ENCODE results near the gene TCERG1L.

TCERG1L gene

DNA sequence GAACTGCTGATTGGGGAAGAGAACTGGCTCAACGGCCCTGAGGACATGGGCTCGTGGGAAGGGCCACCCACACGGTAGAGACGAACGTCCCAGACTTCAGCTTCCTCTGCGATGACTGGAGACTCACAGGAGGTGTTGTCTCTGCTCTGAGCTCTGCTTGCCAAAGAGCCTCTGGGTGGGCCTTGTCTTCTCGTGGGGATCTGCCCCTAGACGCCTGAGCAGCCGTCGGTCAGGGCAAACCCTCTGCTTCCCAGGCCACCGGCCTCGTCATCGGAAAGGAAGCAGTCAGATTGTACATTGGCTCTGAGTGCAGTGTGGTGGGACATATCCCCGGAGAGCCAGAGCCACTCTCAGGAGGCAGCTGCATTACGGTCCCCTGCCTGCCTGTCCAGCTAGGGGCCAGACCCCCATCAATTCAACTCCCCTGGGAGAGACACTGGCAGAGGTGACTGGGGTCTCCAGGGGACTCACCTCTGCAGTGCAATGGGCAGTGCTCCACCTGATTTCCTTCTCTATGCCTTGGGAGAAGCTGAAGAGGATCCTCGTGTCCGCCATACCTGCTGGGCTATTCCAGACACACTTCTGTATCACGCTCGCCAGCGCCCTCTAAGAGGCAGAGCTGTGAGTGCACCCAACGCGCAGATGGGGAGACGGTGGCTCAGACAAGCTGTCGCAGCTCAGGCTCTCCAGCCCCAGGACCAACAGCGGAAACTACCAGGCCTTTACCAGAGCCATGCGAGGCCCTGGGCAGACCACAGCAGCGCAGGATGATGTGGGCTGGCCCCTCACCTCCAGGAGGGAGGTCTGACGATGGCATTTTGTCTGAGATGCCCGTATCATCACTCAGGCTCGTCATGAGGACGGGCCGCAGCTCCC, 227.4 kb downstream of the TCERG1L start:
- TF ChIP-seq, protein P1, sequence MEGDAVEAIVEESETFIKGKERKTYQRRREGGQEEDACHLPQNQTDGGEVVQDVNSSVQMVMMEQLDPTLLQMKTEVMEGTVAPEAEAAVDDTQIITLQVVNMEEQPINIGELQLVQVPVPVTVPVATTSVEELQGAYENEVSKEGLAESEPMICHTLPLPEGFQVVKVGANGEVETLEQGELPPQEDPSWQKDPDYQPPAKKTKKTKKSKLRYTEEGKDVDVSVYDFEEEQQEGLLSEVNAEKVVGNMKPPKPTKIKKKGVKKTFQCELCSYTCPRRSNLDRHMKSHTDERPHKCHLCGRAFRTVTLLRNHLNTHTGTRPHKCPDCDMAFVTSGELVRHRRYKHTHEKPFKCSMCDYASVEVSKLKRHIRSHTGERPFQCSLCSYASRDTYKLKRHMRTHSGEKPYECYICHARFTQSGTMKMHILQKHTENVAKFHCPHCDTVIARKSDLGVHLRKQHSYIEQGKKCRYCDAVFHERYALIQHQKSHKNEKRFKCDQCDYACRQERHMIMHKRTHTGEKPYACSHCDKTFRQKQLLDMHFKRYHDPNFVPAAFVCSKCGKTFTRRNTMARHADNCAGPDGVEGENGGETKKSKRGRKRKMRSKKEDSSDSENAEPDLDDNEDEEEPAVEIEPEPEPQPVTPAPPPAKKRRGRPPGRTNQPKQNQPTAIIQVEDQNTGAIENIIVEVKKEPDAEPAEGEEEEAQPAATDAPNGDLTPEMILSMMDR (IDR thresholded peaks at IDR 0.05; ENCODE audit: insufficient read depth, low read length, poor library complexity, severe bottlenecking) = no peak
- no peak for TF ChIP-seq EZH2phosphoT487 (conservative IDR thresholded peaks at IDR 0.05; ENCODE audit: low read length)
- no peaks in the 10 kb centered on the region for H3K27me3 ChIP-seq (ENCODE audit: low read length)
- no peak overlapping the region for H3K4me3 ChIP-seq (ENCODE audit: insufficient read depth, low read length, poor library complexity, severe bottlenecking)
- H3K36me3 ChIP-seq (ENCODE audit: low read length) = no peaks in the 10 kb centered on the region
- H3K9me3 ChIP-seq (ENCODE audit: insufficient read depth, low read length) = no peaks in the 10 kb centered on the region
- H3K79me2 ChIP-seq (ENCODE audit: insufficient read depth, low read length) = no peaks in the 10 kb centered on the region
- no peak overlapping the region for H3K4me2 ChIP-seq (ENCODE audit: low read depth, low read length, poor library complexity, severe bottlenecking)
- H2AFZ ChIP-seq (ENCODE audit: low read depth, low read length, severe bottlenecking) = no peak overlapping the region
- H3K9me2 ChIP-seq (replicated peaks; ENCODE audit: insufficient read depth, low read length) = no peaks in the 10 kb centered on the region
- H3K9ac ChIP-seq (ENCODE audit: low read length) = no peak overlapping the region
- H3K27ac ChIP-seq (ENCODE audit: low read depth, low read length) = no peak overlapping the region
- no peaks in the 10 kb centered on the region for H4K20me1 ChIP-seq (ENCODE audit: low read depth, low read length)
- H3F3A ChIP-seq (ENCODE audit: insufficient read depth) = no peaks in the 10 kb centered on the region

DNA sequence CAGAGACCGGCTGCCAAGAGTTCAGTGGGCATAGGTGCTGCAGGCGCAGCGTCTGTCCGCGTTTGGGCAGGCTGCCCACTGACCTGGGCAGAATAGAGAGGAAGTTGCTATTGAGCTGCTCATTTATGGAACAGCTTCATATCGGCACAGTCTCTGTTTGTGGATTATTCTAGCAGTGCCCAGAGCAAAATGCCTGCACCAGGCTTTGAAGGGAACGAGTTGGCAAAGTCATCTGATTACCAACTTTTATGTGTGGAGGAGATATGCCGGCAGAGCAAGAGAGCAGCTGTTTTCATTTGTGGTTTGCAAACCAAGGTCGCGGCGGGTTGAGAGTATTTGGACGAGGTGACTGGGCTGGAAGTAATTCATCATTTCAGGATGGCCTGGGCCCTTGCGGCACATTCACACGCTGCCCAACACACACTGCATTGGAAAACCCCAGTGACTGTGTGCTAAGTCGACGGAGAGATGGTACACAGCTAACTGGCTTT, 228.5 kb downstream of the TCERG1L start:
- TF ChIP-seq, protein P1 (IDR thresholded peaks at IDR 0.05; ENCODE audit: insufficient read depth, low read length, poor library complexity, severe bottlenecking) = no peak
- TF ChIP-seq EZH2phosphoT487 (conservative IDR thresholded peaks at IDR 0.05; ENCODE audit: low read length) = no peak
- Histone ChIP-seq H3F3A (ENCODE audit: insufficient read depth) (no peaks in the 10 kb centered on the region), H4K20me1 (ENCODE audit: low read depth, low read length) (no peaks in the 10 kb centered on the region), H3K27me3 (ENCODE audit: low read length) (no peaks in the 10 kb centered on the region), H3K9me2 (replicated peaks; ENCODE audit: insufficient read depth, low read length) (no peaks in the 10 kb centered on the region), H3K36me3 (ENCODE audit: low read length) (no peaks in the 10 kb centered on the region), H2AFZ (ENCODE audit: low read depth, low read length, severe bottlenecking) (no peak overlapping the region), H3K4me2 (ENCODE audit: low read depth, low read length, poor library complexity, severe bottlenecking) (no peak overlapping the region), H3K27ac (ENCODE audit: low read depth, low read length) (no peak overlapping the region), H3K9ac (ENCODE audit: low read length) (no peak overlapping the region), H3K4me3 (ENCODE audit: insufficient read depth, low read length, poor library complexity, severe bottlenecking) (no peak overlapping the region), H3K9me3 (ENCODE audit: insufficient read depth, low read length) (no peaks in the 10 kb centered on the region), H3K79me2 (ENCODE audit: insufficient read depth, low read length) (no peaks in the 10 kb centered on the region)

DNA sequence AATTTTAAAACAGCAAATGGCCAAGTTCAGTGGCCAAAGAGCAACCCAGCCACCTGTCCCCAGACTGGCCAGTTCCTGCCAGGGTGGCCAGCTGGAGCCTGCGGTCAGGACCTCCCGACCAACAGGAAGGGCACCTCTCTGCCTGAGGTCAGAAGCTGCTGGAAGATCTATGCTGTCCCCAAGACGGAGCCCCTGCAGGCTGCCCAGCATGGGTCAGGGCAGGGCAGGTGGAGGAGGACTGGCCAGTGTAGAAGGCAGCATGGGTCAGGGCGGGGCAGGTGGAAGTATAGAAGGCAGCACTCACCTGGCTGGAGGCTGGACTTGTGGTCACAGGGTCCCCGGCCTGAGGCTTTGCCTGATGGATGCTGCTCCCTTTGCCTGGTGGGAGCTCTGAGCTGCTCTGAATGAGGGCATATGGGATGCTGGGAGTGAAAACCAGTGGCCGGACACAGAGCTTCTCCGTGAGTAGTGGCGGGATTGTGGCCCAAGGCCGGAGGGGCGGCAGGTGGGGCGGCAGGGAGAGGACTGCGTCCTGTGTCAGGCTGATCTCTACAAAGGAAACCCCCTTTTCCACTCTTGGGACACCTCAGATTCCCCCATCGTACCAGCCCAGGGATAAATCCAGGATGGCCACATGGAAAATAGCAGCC, 229.2 kb downstream of the TCERG1L start:
- Histone ChIP-seq H3K4me3 (ENCODE audit: insufficient read depth, low read length, poor library complexity, severe bottlenecking) (no peak overlapping the region), H3F3A (ENCODE audit: insufficient read depth) (no peaks in the 10 kb centered on the region), H3K27ac (ENCODE audit: low read depth, low read length) (no peak overlapping the region), H4K20me1 (ENCODE audit: low read depth, low read length) (no peaks in the 10 kb centered on the region), H3K9ac (ENCODE audit: low read length) (no peak overlapping the region), H3K27me3 (ENCODE audit: low read length) (no peaks in the 10 kb centered on the region), H3K9me2 (replicated peaks; ENCODE audit: insufficient read depth, low read length) (no peaks in the 10 kb centered on the region), H2AFZ (ENCODE audit: low read depth, low read length, severe bottlenecking) (no peak overlapping the region), H3K79me2 (ENCODE audit: insufficient read depth, low read length) (no peaks in the 10 kb centered on the region), H3K36me3 (ENCODE audit: low read length) (no peaks in the 10 kb centered on the region), H3K9me3 (ENCODE audit: insufficient read depth, low read length) (no peaks in the 10 kb centered on the region), H3K4me2 (ENCODE audit: low read depth, low read length, poor library complexity, severe bottlenecking) (no peak overlapping the region)
- no peak for TF ChIP-seq EZH2phosphoT487 (conservative IDR thresholded peaks at IDR 0.05; ENCODE audit: low read length)
- TF ChIP-seq, protein P1 (IDR thresholded peaks at IDR 0.05; ENCODE audit: insufficient read depth, low read length, poor library complexity, severe bottlenecking) = no peak

All from SU-DHL-6 (cell line).